ENCODE measurements around the gene IFNA6.

IFNA6 gene

GRCh38 chr9:21333226-21333625, 17.5 kb downstream of the IFNA6 start:
- H4K20me1 ChIP-seq (ENCODE audit: control insufficient read depth, insufficient read depth, low read depth, low read length): peaks cover 13% of the 10 kb centered on the region; the same call in 1 of the 2 replicates
- H3K9me3 ChIP-seq (ENCODE audit: control insufficient read depth, insufficient read depth, low read length): no peaks in the 10 kb centered on the region
- H3K79me2 ChIP-seq (ENCODE audit: control insufficient read depth, low read length): peaks cover 68% of the 10 kb centered on the region
- no peaks in the 10 kb centered on the region for H3K9me2 ChIP-seq (replicated peaks; ENCODE audit: control insufficient read depth, low read length)
- H3K4me1 ChIP-seq (ENCODE audit: control insufficient read depth, low read length): peaks cover 40% of the 10 kb centered on the region
- H3F3A ChIP-seq (ENCODE audit: control insufficient read depth, insufficient read depth): no peaks in the 10 kb centered on the region
- TF ChIP-seq CTCF (IDR thresholded peaks at IDR 0.05; ENCODE audit: low read depth, low read length, poor library complexity, severe bottlenecking) (no peak), EZH2phosphoT487 (IDR thresholded peaks at IDR 0.05; ENCODE audit: borderline replicate concordance, low read length) (no peak)
- H3K27ac ChIP-seq (ENCODE audit: low read depth, low read length): no peak overlapping the region
- peaks cover 48% of the 10 kb centered on the region for H3K36me3 ChIP-seq (ENCODE audit: control insufficient read depth, low read length)
- H3K4me2 ChIP-seq (ENCODE audit: low read length): peak overlapping the region; percentile 85
- H3K4me3 ChIP-seq (ENCODE audit: low read length): peak overlapping the region; percentile 93
- 0 out of 2 replicates have a peak, but pooled peaks cover 4% of the 10 kb centered on the region for H3K27me3 ChIP-seq (ENCODE audit: control insufficient read depth, low read length)

DNA sequence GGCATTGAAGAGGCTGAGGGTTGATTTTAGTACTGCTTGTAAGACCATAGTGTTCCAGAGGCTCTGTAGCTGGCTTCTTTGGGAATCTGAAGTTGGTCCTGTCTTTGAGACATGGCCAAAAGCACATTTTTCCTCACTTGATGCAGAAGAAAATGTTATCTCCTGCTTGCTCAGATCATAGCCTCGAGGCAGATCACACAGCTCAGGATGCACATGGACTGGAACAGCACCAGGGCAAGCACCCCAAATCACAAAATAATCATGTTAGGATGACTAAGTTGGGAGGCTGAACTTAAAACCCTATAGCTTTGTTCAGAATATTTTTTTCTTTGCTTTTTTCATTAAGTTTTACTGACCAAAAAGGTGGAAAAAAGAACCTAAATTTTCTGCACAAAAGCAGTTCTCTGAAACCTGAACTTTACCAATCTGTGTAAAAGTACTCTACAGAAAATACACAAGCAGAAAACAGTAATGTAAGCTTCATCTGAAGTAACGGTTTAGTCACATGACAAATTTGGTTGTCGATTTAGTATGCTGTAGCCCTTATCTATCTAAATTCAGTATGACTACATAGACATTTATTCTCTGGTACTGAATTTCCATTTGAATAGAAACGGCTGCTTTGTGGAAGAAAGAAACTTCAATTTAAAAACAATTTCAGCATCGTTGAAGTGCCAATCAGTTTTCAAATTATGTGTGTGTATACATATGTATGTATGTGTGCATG, 18.8 kb downstream of the IFNA6 start:
- H4K20me1 ChIP-seq (ENCODE audit: control insufficient read depth, insufficient read depth, low read depth, low read length): peaks cover 19% of the 10 kb centered on the region; the same call in 1 of the 2 replicates
- H3K79me2 ChIP-seq (ENCODE audit: control insufficient read depth, low read length): peaks cover 81% of the 10 kb centered on the region

GRCh38 chr9:21326526-21327139, 24.1 kb downstream of the IFNA6 start:
- Histone ChIP-seq H3K27me3 (ENCODE audit: control insufficient read depth, low read length) (no peaks in the 10 kb centered on the region), H4K20me1 (ENCODE audit: control insufficient read depth, insufficient read depth, low read depth, low read length) (peaks cover 10% of the 10 kb centered on the region; the same call in 1 of the 2 replicates), H3K36me3 (ENCODE audit: control insufficient read depth, low read length) (peaks cover 41% of the 10 kb centered on the region), H3K9me3 (ENCODE audit: control insufficient read depth, insufficient read depth, low read length) (no peaks in the 10 kb centered on the region), H3K4me3 (ENCODE audit: low read length) (no peak overlapping the region), H3K27ac (ENCODE audit: low read depth, low read length) (no peak overlapping the region), H3F3A (ENCODE audit: control insufficient read depth, insufficient read depth) (peaks cover 5% of the 10 kb centered on the region; the same call in 1 of the 2 replicates), H3K9me2 (replicated peaks; ENCODE audit: control insufficient read depth, low read length) (no peaks in the 10 kb centered on the region), H3K4me1 (ENCODE audit: control insufficient read depth, low read length) (peaks cover 2% of the 10 kb centered on the region), H3K79me2 (ENCODE audit: control insufficient read depth, low read length) (peaks cover 57% of the 10 kb centered on the region), H3K4me2 (ENCODE audit: low read length) (no peak overlapping the region)
- TF ChIP-seq CTCF (IDR thresholded peaks at IDR 0.05; ENCODE audit: low read depth, low read length, poor library complexity, severe bottlenecking) (peak; percentile 66), EZH2phosphoT487 (IDR thresholded peaks at IDR 0.05; ENCODE audit: borderline replicate concordance, low read length) (no peak)

More for the DNA sequence above, 18.8 kb downstream of the IFNA6 start:
- Histone ChIP-seq H3K4me3 (ENCODE audit: low read length) (peak overlapping the region; percentile 5; the same call in 1 of the 2 replicates), H3K4me2 (ENCODE audit: low read length) (peak overlapping the region; percentile 85), H3K4me1 (ENCODE audit: control insufficient read depth, low read length) (peaks cover 40% of the 10 kb centered on the region), H3K27me3 (ENCODE audit: control insufficient read depth, low read length) (no peaks in the 10 kb centered on the region), H3K9me3 (ENCODE audit: control insufficient read depth, insufficient read depth, low read length) (no peaks in the 10 kb centered on the region), H3K27ac (ENCODE audit: low read depth, low read length) (no peak overlapping the region), H3K36me3 (ENCODE audit: control insufficient read depth, low read length) (peaks cover 48% of the 10 kb centered on the region), H3K9me2 (replicated peaks; ENCODE audit: control insufficient read depth, low read length) (no peaks in the 10 kb centered on the region), H3F3A (ENCODE audit: control insufficient read depth, insufficient read depth) (peaks cover 4% of the 10 kb centered on the region; the same call in 1 of the 2 replicates)
- TF ChIP-seq EZH2phosphoT487 (IDR thresholded peaks at IDR 0.05; ENCODE audit: borderline replicate concordance, low read length) (no peak), CTCF (IDR thresholded peaks at IDR 0.05; ENCODE audit: low read depth, low read length, poor library complexity, severe bottlenecking) (no peak)

All from DOHH2 (cell line).